Measurements from ENCODE around the gene IRX6. TPM values are rescaled to one million over a fixed set of nuclear protein-coding genes. Genes with fewer than 3 reads are reported as not detected.

IRX6 gene
- total RNA-seq, 1 donor from 2014 or later = not detected

- no peaks in the 10 kb centered on the region for H3K36me3 ChIP-seq
- H3K4me3 ChIP-seq = no peak overlapping the region
- H3K27me3 ChIP-seq = no peaks in the 10 kb centered on the region
- no peaks in the 10 kb centered on the region for H3K79me2 ChIP-seq (ENCODE audit: low read depth)
- Mint-ChIP-seq H3K27me3 (ENCODE audit: insufficient read depth, low read depth) (peaks cover 6% of the 10 kb centered on the region), H3K4me1 (peaks cover 3% of the 10 kb centered on the region), H3K4me3 (no peak overlapping the region), H3K27ac (no peak overlapping the region), H3K36me3 (no peaks in the 10 kb centered on the region), H3K9me3 (no peaks in the 10 kb centered on the region)
- no peak overlapping the region for H3K4me2 ChIP-seq
- H4K20me1 ChIP-seq (ENCODE audit: low read depth) = no peaks in the 10 kb centered on the region
- no peak overlapping the region for H2AFZ ChIP-seq (replicated peaks)
- no peak overlapping the region for H3K27ac ChIP-seq
- no peak overlapping the region for H3K9ac ChIP-seq
- no peaks in the 10 kb centered on the region for H3K9me3 ChIP-seq (ENCODE audit: low read depth)
- TF ChIP-seq EZH2phosphoT487 (IDR thresholded peaks at IDR 0.05) = no peak
- no peak for TF ChIP-seq EZH2 (IDR thresholded peaks at IDR 0.05)
- no peak for TF ChIP-seq CTCF (IDR thresholded peaks at IDR 0.05)
- H3F3A ChIP-seq (ENCODE audit: low read depth) = no peaks in the 10 kb centered on the region
- no peak for DNase-seq (ENCODE audit: low spot score)
- no peaks in the 10 kb centered on the region for H3K4me1 ChIP-seq
These were observed 15.0 kb upstream of the IRX6 start for GRCh38 chr16:55308973-55309372.

GRCh38 chr16:55322327-55322726 lies 1.7 kb upstream of the IRX6 start:
- Mint-ChIP-seq H3K27me3 (ENCODE audit: insufficient read depth, low read depth) (peaks cover 34% of the 10 kb centered on the region), H3K4me3 (no peak overlapping the region), H3K36me3 (no peaks in the 10 kb centered on the region), H3K4me1 (peaks cover 12% of the 10 kb centered on the region), H3K9me3 (no peaks in the 10 kb centered on the region), H3K27ac (no peak overlapping the region)
- Histone ChIP-seq H3K79me2 (ENCODE audit: low read depth) (no peaks in the 10 kb centered on the region), H3K9ac (no peak overlapping the region), H3K9me3 (ENCODE audit: low read depth) (no peaks in the 10 kb centered on the region), H3K36me3 (no peaks in the 10 kb centered on the region), H4K20me1 (ENCODE audit: low read depth) (peaks cover 12% of the 10 kb centered on the region), H3K27me3 (peaks cover 100% of the 10 kb centered on the region), H3K4me2 (no peak overlapping the region), H3K27ac (no peak overlapping the region), H3K4me1 (peaks cover 24% of the 10 kb centered on the region), H2AFZ (replicated peaks) (no peak overlapping the region), H3K4me3 (no peak overlapping the region), H3F3A (ENCODE audit: low read depth) (peaks cover 11% of the 10 kb centered on the region)
- DNase-seq (ENCODE audit: low spot score) = no peak
- no peak for TF ChIP-seq CTCF (IDR thresholded peaks at IDR 0.05)
- TF ChIP-seq EZH2phosphoT487 (IDR thresholded peaks at IDR 0.05) = no peak
- TF ChIP-seq EZH2 (IDR thresholded peaks at IDR 0.05) = no peak

- H3K4me3 Mint-ChIP-seq = peak overlapping the region; percentile 78
- H3K27me3 Mint-ChIP-seq (ENCODE audit: insufficient read depth, low read depth) = peaks cover 52% of the 10 kb centered on the region
These were observed 479 bp downstream of the IRX6 start for GRCh38 chr16:55324285-55325079.

GRCh38 chr16:55325080-55325447 lies 1.1 kb downstream of the IRX6 start:
- no peaks in the 10 kb centered on the region for H3K36me3 Mint-ChIP-seq
- peaks cover 21% of the 10 kb centered on the region for H3K4me1 Mint-ChIP-seq
- H3K27ac Mint-ChIP-seq = no peak overlapping the region
- peaks cover 57% of the 10 kb centered on the region for H3K27me3 Mint-ChIP-seq (ENCODE audit: insufficient read depth, low read depth)
- peaks cover 31% of the 10 kb centered on the region for H3K4me1 ChIP-seq
- DNase-seq (ENCODE audit: low spot score) = peak; percentile 42
- H3K36me3 ChIP-seq = no peaks in the 10 kb centered on the region
- peaks cover 20% of the 10 kb centered on the region for H4K20me1 ChIP-seq (ENCODE audit: low read depth)
- TF ChIP-seq EZH2phosphoT487 (IDR thresholded peaks at IDR 0.05) = peak; percentile 10
- no peak for TF ChIP-seq CTCF (IDR thresholded peaks at IDR 0.05)
- no peak overlapping the region for H3K27ac ChIP-seq
- H3K4me3 Mint-ChIP-seq = peak overlapping the region; percentile 78
- no peak overlapping the region for H3K9ac ChIP-seq
- H3K4me2 ChIP-seq = peak overlapping the region; percentile 98
- H3K79me2 ChIP-seq (ENCODE audit: low read depth) = no peaks in the 10 kb centered on the region
- H3K9me3 Mint-ChIP-seq = peaks cover 3% of the 10 kb centered on the region
- no peaks in the 10 kb centered on the region for H3K9me3 ChIP-seq (ENCODE audit: low read depth)
- H2AFZ ChIP-seq (replicated peaks) = peak overlapping the region; percentile 87
- H3F3A ChIP-seq (ENCODE audit: low read depth) = peaks cover 20% of the 10 kb centered on the region
- H3K4me3 ChIP-seq = peak overlapping the region; percentile 64
- peaks cover 100% of the 10 kb centered on the region for H3K27me3 ChIP-seq

More at GRCh38 chr16:55324285-55325079, 479 bp downstream of the IRX6 start:
- Histone ChIP-seq H3F3A (ENCODE audit: low read depth) (peaks cover 15% of the 10 kb centered on the region), H2AFZ (replicated peaks) (peak overlapping the region; percentile 87), H3K27me3 (peaks cover 100% of the 10 kb centered on the region), H3K27ac (no peak overlapping the region), H3K4me1 (peaks cover 28% of the 10 kb centered on the region), H3K9ac (no peak overlapping the region), H3K36me3 (no peaks in the 10 kb centered on the region), H4K20me1 (ENCODE audit: low read depth) (peaks cover 20% of the 10 kb centered on the region), H3K4me2 (peak overlapping the region; percentile 98), H3K79me2 (ENCODE audit: low read depth) (no peaks in the 10 kb centered on the region), H3K9me3 (ENCODE audit: low read depth) (no peaks in the 10 kb centered on the region), H3K4me3 (peak overlapping the region; percentile 64)
- DNase-seq (ENCODE audit: low spot score) = peak; percentile 56
- Mint-ChIP-seq H3K4me1 (peaks cover 16% of the 10 kb centered on the region), H3K36me3 (no peaks in the 10 kb centered on the region), H3K9me3 (peaks cover 3% of the 10 kb centered on the region), H3K27ac (no peak overlapping the region)
- TF ChIP-seq EZH2phosphoT487 (IDR thresholded peaks at IDR 0.05) (peak; percentile 62), EZH2 (IDR thresholded peaks at IDR 0.05) (no peak)
